ENCODE measurements around the gene SLC22A17.

SLC22A17 gene

DNA sequence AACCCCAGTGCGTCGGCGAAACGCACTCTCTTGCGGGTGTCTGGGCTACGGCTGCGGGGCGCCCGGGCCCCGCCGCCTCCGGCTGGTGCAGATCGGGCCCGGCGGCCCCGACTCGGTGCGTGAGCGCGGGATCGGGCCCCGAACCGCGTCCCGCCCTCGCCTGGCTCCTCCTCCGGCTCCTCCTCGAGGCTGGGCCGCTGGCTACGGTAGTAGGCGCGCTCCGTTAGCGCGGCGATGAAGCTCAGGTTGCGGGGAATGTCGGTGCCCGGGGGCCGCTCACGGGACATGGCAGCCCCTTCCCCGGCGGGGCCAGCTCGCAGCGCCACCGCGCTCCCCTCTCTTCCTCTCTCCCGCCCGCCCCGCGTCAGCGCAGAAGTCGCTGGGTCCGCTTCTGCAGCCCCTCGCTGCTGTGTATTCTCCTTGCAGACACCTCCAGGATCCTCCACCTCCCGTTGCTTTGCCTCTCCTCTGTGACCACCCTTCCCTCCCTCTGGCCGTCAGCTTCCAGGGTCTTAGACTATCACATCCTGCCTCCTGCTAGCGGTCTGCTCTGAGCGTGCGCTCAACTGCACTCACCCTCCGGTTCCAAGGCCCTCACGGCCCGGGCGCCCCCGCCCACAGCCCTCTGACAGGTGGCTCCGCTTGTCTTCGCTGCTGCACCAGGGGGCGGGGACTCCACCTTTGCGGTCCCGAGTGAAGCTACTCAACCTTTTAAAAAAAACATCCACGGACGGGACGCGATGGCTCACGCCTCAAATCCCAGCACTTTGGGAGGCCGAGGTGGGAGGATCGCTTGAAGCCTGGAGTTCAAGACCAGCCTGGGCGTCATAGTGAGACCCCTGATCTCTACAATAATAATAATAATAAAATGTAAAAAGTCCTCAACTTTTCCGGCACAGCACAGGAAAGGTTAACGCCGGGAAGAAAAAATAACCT, 50.1 kb downstream of the SLC22A17 start, which contains the start of gene PPP1R3E:
TSS of gene PPP1R3E (minus strand) at position 570 of the 936 bp plus-strand sequence. CDS start at position 287, 283 bp downstream.
- peak; percentile 82 to 95 for DNase-seq

GRCh38 chr14:23301969-23302289, 50.8 kb downstream of the SLC22A17 start:
- no peak for DNase-seq

DNA sequence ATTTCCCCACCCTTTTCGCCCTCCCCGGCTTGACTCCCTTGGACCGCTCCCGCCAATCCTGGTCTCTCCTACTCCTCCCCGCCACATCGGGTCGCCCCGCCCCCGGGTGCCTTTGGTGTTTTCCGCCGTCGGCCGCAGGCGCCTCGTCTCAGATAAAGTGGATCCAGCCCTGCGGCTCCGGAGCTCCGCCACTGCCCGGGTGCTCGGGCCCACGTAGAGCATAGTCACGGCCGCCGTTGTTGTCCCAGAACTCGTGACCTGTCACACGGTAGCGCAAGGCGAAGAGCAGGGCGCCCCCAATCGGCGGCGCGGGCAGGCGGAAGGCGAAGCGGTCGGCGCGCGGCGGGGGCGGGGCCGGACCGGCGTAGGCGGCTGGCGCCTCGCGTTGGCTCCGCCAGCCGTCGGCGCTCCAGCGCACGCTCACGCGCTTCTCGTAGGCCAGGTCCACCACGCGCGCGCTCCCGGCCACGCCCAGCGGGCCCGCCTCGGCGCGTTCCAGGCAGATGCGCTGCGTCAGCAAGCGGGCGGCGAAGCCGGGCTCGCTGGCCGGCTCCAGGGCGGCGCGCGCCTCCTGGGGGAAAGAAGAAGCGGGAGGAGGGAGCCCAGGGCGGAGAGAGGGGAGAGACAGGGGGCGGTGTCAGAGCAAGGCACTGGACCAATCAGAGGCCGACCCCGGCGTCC, 51.3 kb downstream of the SLC22A17 start:
- DNase-seq: peak; percentile 99 to 100

DNA sequence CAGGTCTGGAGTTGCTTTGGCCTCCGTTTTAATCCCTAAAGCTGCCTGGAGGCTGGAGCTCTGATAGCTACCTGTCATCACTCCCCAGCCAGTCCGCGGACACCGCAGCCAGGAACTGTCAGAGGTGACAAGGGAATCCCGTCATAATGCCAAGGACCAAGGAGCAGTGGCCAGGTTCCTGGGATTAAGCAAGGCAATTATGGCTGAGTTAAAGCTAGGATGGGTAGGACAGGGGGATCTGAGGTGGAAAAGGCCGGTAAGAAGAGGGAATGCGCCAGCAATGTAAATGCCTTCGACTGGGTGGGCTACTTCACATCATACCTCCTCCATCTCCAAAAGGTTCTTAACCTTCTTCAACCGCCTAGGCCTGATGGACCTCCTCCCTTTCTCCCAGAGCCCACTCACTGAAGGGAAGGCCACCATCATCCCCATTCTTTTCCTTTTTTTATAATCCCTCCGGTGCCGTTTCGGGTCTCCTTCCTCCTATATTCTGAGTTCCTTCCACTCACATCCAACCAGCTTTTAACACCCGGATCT, 51.9 kb downstream of the SLC22A17 start:
- DNase-seq: peak in 1 of 2 experiments; percentile 57

- no peak for DNase-seq
Measured at GRCh38 chr14:23299986-23300686, 52.6 kb downstream of the SLC22A17 start.

DNA sequence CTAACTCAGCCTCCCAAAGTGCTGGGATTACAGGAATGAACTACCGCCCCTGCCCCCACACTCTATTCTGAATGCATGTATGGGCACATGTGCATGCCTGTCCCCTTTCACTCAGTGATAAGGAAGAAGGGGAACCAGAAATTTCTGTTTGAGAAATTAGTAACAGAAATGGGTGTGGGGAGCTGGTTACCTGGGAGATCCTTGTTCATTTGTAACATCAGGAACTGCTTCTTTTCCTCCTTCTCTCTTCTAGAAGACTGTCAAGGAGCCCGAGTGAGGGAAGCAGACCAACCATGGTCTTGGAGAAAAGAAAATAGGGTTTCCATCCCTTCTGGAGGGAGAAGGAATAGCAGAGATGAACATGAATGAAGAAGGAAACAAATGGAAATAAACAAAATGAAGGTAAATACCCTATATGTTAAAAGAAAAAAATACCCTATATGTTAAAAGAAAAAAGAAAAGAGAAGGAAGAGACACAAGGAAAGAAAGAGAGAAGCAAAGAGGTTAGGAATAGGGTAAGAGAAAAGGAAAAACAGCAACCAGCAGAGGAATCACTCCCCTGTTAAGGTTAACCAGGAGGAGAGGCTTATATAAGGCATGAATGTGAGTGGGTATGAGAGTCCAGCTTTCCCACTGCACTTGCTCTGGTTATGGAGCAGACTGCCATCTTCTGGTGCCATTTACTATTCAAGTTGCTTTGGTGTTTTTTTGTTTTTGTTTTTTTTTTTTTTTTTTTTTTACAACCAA, 53.3 kb downstream of the SLC22A17 start:
- peak in 1 of 2 experiments; percentile 55 for DNase-seq

- DNase-seq: no peak
Measured at GRCh38 chr14:23297611-23298277, 54.9 kb downstream of the SLC22A17 start.

GRCh38 chr14:23297096-23297495, 55.6 kb downstream of the SLC22A17 start:
- no peak for DNase-seq

Data from NCI-H524 (cell line).